DND-41 (cell line): ENCODE results near the gene GATA2.

ENCODE experiments used
- CTCF ChIP-seq: IDR thresholded peaks from 2 replicates; pipeline ENCODE4 v1.5.1; 2012; ENCODE audit warnings: borderline replicate concordance, low read length, moderate library complexity, mild to moderate bottlenecking; ENCODE audit not compliant: poor library complexity, severe bottlenecking; ENCODE audit errors: extremely low read depth
- EZH2 ChIP-seq: IDR thresholded peaks from 3 replicates; pipeline ENCODE4 v1.6.1; 2012; ENCODE audit warnings: borderline replicate concordance, low read depth, mild to moderate bottlenecking, moderate library complexity, low read length, inconsistent platforms; ENCODE audit not compliant: severe bottlenecking

DNA sequence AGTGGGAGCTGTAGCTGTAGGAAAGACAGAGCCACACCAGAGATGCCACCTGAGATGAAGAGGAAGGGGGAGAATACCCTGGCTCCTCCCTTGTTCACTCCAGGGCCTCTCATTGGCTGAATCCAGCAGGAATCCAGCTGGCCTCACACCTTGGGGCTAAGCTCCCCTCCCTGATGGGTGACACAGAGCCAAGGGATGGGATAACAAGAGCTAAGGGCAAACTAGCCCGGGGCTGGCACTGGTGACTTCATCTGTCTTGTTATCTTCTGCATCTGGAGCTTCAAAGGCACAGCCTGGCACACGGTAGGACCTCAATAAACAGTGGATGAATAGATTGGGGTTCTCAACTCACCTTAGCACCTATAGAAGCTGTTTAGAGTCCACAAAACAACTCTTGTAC lies 13.8 kb upstream of the GATA2 start:
- TF ChIP-seq CTCF (no peak), EZH2 (no peak)
